Esophagus squamous epithelium (tissue), 5 donors: ENCODE data around the gene SEMA6B. TPM values are rescaled to one million over a fixed set of nuclear protein-coding genes. Genes with fewer than 3 reads are reported as not detected.
A peak's percentile ranks its signal among the peaks of the same experiment; 100 is the strongest.

Experiments used
- DNase-seq: peaks from one replicate; lab custom pipeline; 2025; lab: John Stamatoyannopoulos, UW
- H3K27ac ChIP-seq, 4 donors: fragments of 200-600 bp; sonication (generic); one replicate each; pipeline ENCODE4 v1.5.1; 2016 to 2019; ENCODE audit warnings: mild to moderate bottlenecking in 1 of 4
- H3K27me3 ChIP-seq, 4 donors: fragments of 200-600 bp; sonication (generic); 1 replicate in 3 of 4; 2 replicates in 1 of 4; pipeline versions ENCODE4 v1.5.1 to v1.6.0; 2017 to 2021; ENCODE audit warnings: antibody characterized with exemption in 1 of 4
- H3K36me3 ChIP-seq, 3 donors: fragments of 200-600 bp; sonication (generic); one replicate each; pipeline ENCODE4 v1.5.1; 2016 to 2019
- H3K4me1 ChIP-seq, 3 donors: fragments of 200-600 bp; sonication (generic); one replicate each; pipeline ENCODE4 v1.5.1; 2017 to 2019
- H3K4me3 ChIP-seq, 4 donors: fragments of 200-600 bp; sonication (generic); 1 replicate in 3 of 4; 2 replicates in 1 of 4; pipeline ENCODE4 v1.5.1; 2016 to 2019; ENCODE audit warnings: mild to moderate bottlenecking in 2 of 4, moderate library complexity in 1 of 4
- H3K9me3 ChIP-seq, 3 donors: fragments of 200-600 bp; sonication (generic); one replicate each; pipeline ENCODE4 v1.5.1; 2016 to 2019
- POLR2A ChIP-seq, 4 donors: fragments of 450-650 bp; IDR thresholded peaks; one replicate each; pipeline ENCODE4 v1.6.1; 2017; ENCODE audit warnings: antibody characterized with exemption in 4 of 4, mild to moderate bottlenecking in 4 of 4, moderate library complexity in 3 of 4
- WGBS, 2 donors: methylation state at CpG; one replicate each; pipeline ENCODE4 v1.1.5; 2018; 5-methylcytosine and 5-hydroxymethylcytosine counted together
- intact Hi-C: fragments of 100-400 bp; cut with DNase I; formaldehyde crosslinking; loops from one replicate; pipeline ENCODE4 v1.15.0; 2022
- total RNA-seq, 4 donors: library from RNA; depleted of rRNA; stranded (reverse); fragments of >200 nt; gene quantifications; one replicate each; pipeline ENCODE4 v1.1.0, GENCODE V29; 2016
- TF ChIP-seq, protein P1 (sequence below), 6 experiments: fragments of 450-650 bp in 4 of 6; fragments of 200-600 bp in 2 of 6; sonication (generic) in 2 of 6; IDR thresholded peaks; one replicate each; pipeline ENCODE4 v1.5.1; 2016 to 2019; ENCODE audit warnings: antibody characterized with exemption in 6 of 6, mild to moderate bottlenecking in 4 of 6, moderate library complexity in 4 of 6
- donor health status: DM: yes; HTN: yes; CAD: no.

Gene SEMA6B
- total RNA-seq, 4 donors from 2014 or later, result 0.61 to 4.3 (median 1.8) TPM

DNA sequence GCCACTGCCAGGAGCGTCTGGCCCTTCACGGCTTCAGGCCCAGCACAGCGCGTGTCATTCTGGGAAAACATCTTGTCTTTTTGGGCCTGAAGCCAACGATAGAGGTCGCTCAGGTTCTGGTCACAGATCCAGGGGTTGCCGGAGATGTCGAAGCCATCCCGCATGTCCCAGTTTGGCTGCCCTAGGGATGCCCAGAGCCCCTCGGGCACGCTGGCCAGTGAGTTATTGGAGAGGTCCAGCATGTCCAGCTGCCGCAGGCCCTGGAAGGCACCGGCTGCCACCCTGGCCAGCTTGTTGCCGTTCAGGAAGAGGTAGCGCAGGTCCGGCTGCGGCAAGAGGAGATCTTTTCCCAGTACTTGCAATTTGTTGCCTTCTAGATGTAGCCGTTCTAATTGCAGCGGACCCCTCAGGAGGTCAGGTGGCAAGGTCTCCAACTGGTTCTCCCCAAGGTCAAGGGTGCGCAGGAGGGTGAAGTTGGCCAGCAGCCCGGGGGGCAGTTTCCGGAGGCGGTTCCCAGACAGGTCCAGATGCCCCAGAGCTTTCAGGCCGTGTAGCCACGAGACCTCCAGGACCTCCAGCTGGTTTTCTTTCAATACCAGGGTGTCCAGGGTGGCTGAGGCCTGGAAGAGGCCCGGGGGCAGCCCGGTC, 21.4 kb downstream of the SEMA6B start:
- intact Hi-C loops, result no loop called here
- peaks cover 14 to 59% (median 24%) of the 10 kb centered on the region in 3 donors for H3K4me1 ChIP-seq
- H3K4me3 ChIP-seq, result peak overlapping the region in 1 of 4 donors; percentile 18
- WGBS, 2 donors, result 84 to 86% methylated on average over 5 to 9 of the region's 27 CpGs
- H3K9me3 ChIP-seq, result no peaks in the 10 kb centered on the region
- H3K27me3 ChIP-seq, result peaks cover 0 to 47% (median 0%) of the 10 kb centered on the region in 4 donors
- no peak for DNase-seq
- H3K36me3 ChIP-seq, result no peaks in the 10 kb centered on the region
- TF ChIP-seq, protein P1, sequence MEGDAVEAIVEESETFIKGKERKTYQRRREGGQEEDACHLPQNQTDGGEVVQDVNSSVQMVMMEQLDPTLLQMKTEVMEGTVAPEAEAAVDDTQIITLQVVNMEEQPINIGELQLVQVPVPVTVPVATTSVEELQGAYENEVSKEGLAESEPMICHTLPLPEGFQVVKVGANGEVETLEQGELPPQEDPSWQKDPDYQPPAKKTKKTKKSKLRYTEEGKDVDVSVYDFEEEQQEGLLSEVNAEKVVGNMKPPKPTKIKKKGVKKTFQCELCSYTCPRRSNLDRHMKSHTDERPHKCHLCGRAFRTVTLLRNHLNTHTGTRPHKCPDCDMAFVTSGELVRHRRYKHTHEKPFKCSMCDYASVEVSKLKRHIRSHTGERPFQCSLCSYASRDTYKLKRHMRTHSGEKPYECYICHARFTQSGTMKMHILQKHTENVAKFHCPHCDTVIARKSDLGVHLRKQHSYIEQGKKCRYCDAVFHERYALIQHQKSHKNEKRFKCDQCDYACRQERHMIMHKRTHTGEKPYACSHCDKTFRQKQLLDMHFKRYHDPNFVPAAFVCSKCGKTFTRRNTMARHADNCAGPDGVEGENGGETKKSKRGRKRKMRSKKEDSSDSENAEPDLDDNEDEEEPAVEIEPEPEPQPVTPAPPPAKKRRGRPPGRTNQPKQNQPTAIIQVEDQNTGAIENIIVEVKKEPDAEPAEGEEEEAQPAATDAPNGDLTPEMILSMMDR (IDR thresholded peaks at IDR 0.05), result no peak
- TF ChIP-seq POLR2A (IDR thresholded peaks at IDR 0.05), result no peak
- no peak overlapping the region for H3K27ac ChIP-seq

DNA sequence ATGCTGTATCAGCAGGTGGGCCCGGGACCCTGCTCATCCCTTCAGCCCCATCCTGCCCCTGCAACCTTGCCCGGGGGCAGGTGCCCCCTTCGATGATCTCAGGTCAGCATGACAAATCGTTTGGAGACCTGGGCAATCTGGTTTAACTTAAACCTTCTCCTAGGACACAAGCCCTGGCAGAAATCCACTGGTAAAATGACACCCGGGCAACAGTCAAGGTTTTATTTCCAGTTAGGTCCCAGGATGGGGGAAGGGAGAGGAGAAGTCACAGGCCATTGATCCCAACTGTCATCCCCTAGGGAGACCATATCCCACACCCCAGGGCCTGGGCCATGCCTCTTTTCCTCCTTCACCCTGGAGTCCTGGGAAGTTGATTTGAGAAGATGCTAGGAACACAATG, 22.7 kb downstream of the SEMA6B start:
- no peak for DNase-seq
- intact Hi-C loops, result no loop called here
- no peaks in the 10 kb centered on the region for H3K9me3 ChIP-seq
- H3K4me3 ChIP-seq, result no peak overlapping the region
- peaks cover 14 to 54% (median 24%) of the 10 kb centered on the region in 3 donors for H3K4me1 ChIP-seq
- peaks cover 0 to 47% (median 0%) of the 10 kb centered on the region in 4 donors for H3K27me3 ChIP-seq
- TF ChIP-seq, protein P1 (IDR thresholded peaks at IDR 0.05), result no peak
- no peak for TF ChIP-seq POLR2A (IDR thresholded peaks at IDR 0.05)
- no peaks in the 10 kb centered on the region for H3K36me3 ChIP-seq
- no peak overlapping the region for H3K27ac ChIP-seq
- WGBS, 2 donors, result 20 to 56% methylated on average over 1 to 2 of the region's 5 CpGs

DNA sequence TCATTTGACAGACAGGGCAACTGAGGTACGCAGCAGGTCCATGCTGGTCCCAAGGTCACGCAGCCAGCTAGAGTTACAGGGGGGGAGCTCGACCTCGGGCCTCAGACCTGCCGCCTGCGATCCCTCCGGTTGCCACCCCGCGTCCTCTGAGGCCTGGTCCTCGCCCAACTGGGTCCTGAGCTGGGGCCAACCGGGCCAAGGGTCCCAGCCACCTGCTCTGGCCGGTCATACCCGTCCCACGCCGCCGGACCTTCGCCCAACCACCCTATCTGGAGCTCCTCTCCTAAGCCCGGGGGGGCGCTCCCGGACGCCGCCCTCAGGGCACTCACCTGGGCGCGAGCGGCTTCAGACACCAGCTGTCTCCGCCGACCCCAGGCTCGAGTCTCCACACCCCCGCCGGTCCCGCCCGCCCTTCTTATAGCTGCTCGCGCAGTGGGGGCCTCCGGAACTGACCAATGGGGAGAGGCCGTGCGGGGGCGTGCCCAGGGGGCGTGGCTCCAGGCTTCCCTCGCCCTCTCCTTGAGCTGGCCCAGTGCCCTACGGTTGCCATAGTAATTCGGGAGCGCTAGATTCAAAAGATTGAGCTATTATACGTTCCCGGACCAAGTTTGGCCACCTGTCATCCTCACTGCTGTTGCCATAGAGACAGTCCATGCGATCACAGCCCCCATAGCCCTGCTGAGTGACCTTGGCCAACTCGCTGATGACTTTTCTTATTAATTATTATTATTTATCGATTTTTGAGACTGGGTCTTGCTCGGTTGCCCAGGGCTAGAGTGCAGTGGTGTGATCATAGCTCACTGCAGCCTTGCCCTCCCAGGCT, 24.4 kb downstream of the SEMA6B start, which contains the start of gene PLIN5:
Gene PLIN5 (minus strand): TSS at position 389 of the 823 bp plus-strand sequence. CDS start 1,150 bp downstream, outside the sequence.
- intact Hi-C loops, result no loop called here
- H3K36me3 ChIP-seq, result no peaks in the 10 kb centered on the region
- H3K27ac ChIP-seq, result peak within 1 kb of the TSS in 2 of 4 donors; percentile 36 to 43
- TF ChIP-seq, protein P1 (IDR thresholded peaks at IDR 0.05), result no peak
- no peak for TF ChIP-seq POLR2A (IDR thresholded peaks at IDR 0.05)
- H3K4me1 ChIP-seq, result peaks cover 10 to 44% (median 21%) of the 10 kb centered on the region in 3 donors
- 10 to 17% methylated on average over 9 to 19 of the region's 49 CpGs for WGBS, 2 donors
- peaks cover 0 to 41% (median 0%) of the 10 kb centered on the region in 4 donors for H3K27me3 ChIP-seq
- H3K9me3 ChIP-seq, result no peaks in the 10 kb centered on the region
- peak within 1 kb of the TSS in 3 of 4 donors; percentile 12 to 54 (median 39) for H3K4me3 ChIP-seq
- no peak for DNase-seq

DNA sequence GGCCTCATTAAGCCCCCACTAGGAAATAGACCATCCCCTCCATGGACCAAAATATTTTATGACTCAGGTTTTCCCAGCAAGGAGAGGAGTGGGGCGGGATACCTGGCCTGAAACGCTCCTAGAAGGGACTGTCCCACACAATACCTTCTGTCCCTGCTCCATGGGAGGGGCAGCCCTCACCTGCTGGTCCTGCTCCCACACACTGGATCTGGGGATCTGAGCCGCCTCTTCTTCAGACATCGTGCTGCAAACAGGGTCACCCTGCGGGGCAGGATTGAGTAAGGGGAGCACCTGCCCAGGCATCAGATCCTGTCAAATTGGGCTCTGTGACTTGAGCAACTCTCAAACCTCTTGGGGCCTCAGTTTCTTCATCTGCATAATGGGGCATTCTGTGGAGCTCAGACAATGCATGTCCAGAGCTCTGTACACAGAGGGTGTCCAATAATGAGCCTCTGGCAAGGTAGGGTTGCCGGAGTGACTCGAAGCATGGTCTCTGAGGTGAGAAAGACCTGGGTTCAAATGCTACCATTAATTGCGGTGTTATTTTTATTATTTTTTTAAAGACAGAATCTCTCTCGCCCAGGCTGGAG, 25.6 kb downstream of the SEMA6B start:
- Histone ChIP-seq H3K4me3 (no peak overlapping the region), H3K27me3 (peaks cover 0 to 31% (median 0%) of the 10 kb centered on the region in 4 donors), H3K27ac (no peak overlapping the region), H3K36me3 (no peaks in the 10 kb centered on the region), H3K9me3 (no peaks in the 10 kb centered on the region), H3K4me1 (peaks cover 8 to 33% (median 17%) of the 10 kb centered on the region in 3 donors)
- intact Hi-C loops, result no loop called here
- 79 to 81% methylated on average over 6 of the region's 9 CpGs for WGBS, 2 donors
- DNase-seq, result no peak
- TF ChIP-seq, protein P1 (IDR thresholded peaks at IDR 0.05), result no peak
- TF ChIP-seq POLR2A (IDR thresholded peaks at IDR 0.05), result no peak
